H1 (cell line): ENCODE measurements around the gene PTGFR. TPM values are rescaled to one million over a fixed set of nuclear protein-coding genes. Genes with fewer than 3 reads are reported as not detected.

Source experiments
- CTCF ChIA-PET: fragments of 300-600 bp; sonication (Branson Sonifier 250); formaldehyde crosslinking; loops from one replicate; lab custom pipeline; 2021; ENCODE audit not compliant: partially characterized antibody; lab: Charles Lee
- POLR2A ChIA-PET: fragments of 300-600 bp; sonication (Branson Sonifier 250); formaldehyde crosslinking; loops from one replicate; lab custom pipeline; 2021; ENCODE audit warnings: inconsistent platforms; ENCODE audit not compliant: partially characterized antibody; lab: Charles Lee
- DNase-seq, 2 experiments: peaks; one replicate each; pipeline versions ENCODE4 v3.0.0 to v3.0.0-alpha.2; 2010 to 2022; ENCODE audit warnings: low spot score in 2 of 2, low read depth in 1 of 2, mixed read lengths in 1 of 2
- FAIRE-seq: peaks from 2 replicates; lab custom pipeline; 2011; peaks lifted over from hg19 to GRCh38; lab: Jason Lieb, UNC
- H2AFZ ChIP-seq: 2 replicates; pipeline ENCODE4 v1.8.1; 2012; ENCODE audit warnings: low read length, inconsistent platforms
- H2AK5ac ChIP-seq: 2 replicates; pipeline ENCODE4 v1.6.1; 2013; ENCODE audit warnings: low read depth, low read length
- H2BK120ac ChIP-seq: replicated peaks from 2 replicates; pipeline ENCODE3; 2013; ENCODE audit warnings: low read depth, low read length, inconsistent platforms
- H2BK12ac ChIP-seq: 2 replicates; pipeline ENCODE4 v1.6.1; 2013; ENCODE audit warnings: low read depth, low read length
- H2BK15ac ChIP-seq: 2 replicates; pipeline ENCODE4 v1.6.1; 2013; ENCODE audit warnings: low read length
- H2BK20ac ChIP-seq: 2 replicates; pipeline ENCODE4 v1.6.1; 2013; ENCODE audit warnings: low read length
- H2BK5ac ChIP-seq: 2 replicates; pipeline ENCODE4 v1.6.1; 2013; ENCODE audit warnings: low read depth, low read length
- H3K14ac ChIP-seq: 2 replicates; pipeline ENCODE4 v1.6.1; 2013; ENCODE audit warnings: inconsistent platforms; ENCODE audit not compliant: insufficient read length
- H3K18ac ChIP-seq: 2 replicates; pipeline ENCODE4 v1.6.1; 2013; ENCODE audit warnings: low read length; ENCODE audit errors: extremely low read depth
- H3K23ac ChIP-seq: 2 replicates; pipeline ENCODE4 v1.6.1; 2013; ENCODE audit warnings: inconsistent platforms; ENCODE audit not compliant: insufficient read length
- H3K23me2 ChIP-seq: 2 replicates; pipeline ENCODE4 v1.6.1; 2013; ENCODE audit warnings: low read depth, low read length
- H3K27ac ChIP-seq: 2 replicates; pipeline ENCODE4 v1.6.1; 2011; ENCODE audit warnings: low read depth, low read length, inconsistent platforms
- H3K27me3 ChIP-seq, 4 experiments: replicated peaks in 1 of 4; 1 replicate in 1 of 4; 2 replicates in 3 of 4; pipeline versions ENCODE4 v1.6.1 to v1.8.1; 2011 to 2013; ENCODE audit warnings: low read length in 3 of 4, mild to moderate bottlenecking in 3 of 4, inconsistent platforms in 2 of 4, mixed read lengths in 2 of 4, moderate library complexity in 1 of 4; ENCODE audit not compliant: control insufficient read depth in 3 of 4, insufficient read depth in 3 of 4; ENCODE audit errors: extremely low read depth in 1 of 4
- H3K36me3 ChIP-seq, 4 experiments: 2 replicates each; pipeline versions ENCODE4 v1.6.1 to v1.8.1; 2011 to 2013; ENCODE audit warnings: mild to moderate bottlenecking in 4 of 4, low read length in 3 of 4, moderate library complexity in 2 of 4, control low read depth in 1 of 4, inconsistent platforms in 1 of 4; ENCODE audit not compliant: insufficient read depth in 4 of 4, control insufficient read depth in 2 of 4
- H3K4ac ChIP-seq: replicated peaks from 2 replicates; pipeline ENCODE3; 2013; ENCODE audit warnings: low read length, low read depth, mixed read lengths, inconsistent platforms; ENCODE audit not compliant: insufficient read length
- H3K4me1 ChIP-seq, 4 experiments: replicated peaks in 1 of 4; 1 replicate in 1 of 4; 2 replicates in 3 of 4; pipeline versions ENCODE4 v1.6.1 to v1.8.1; 2011 to 2013; ENCODE audit warnings: low read length in 3 of 4, inconsistent platforms in 2 of 4, mixed read lengths in 1 of 4; ENCODE audit not compliant: insufficient read depth in 4 of 4, control insufficient read depth in 3 of 4
- H3K4me2 ChIP-seq, 2 experiments: 2 replicates each; pipeline versions ENCODE4 v1.6.1 to v1.8.1; 2011 to 2013; ENCODE audit warnings: low read depth in 2 of 2, low read length in 2 of 2, control low read depth in 1 of 2, inconsistent platforms in 1 of 2, mild to moderate bottlenecking in 1 of 2; ENCODE audit not compliant: insufficient read depth in 1 of 2
- H3K4me3 ChIP-seq, 4 experiments: fragments of 200-600, 300-600 bp in 1 of 4; sonication (generic), shearing (Covaris generic), sonication (Bioruptor Twin) in 1 of 4; 2 replicates each; pipeline versions ENCODE4 v1.5.1 to v1.8.1; 2011 to 2016; ENCODE audit warnings: low read length in 4 of 4, low read depth in 3 of 4, control low read depth in 2 of 4, inconsistent platforms in 2 of 4, mild to moderate bottlenecking in 2 of 4, mixed read lengths in 1 of 4, moderate library complexity in 1 of 4; ENCODE audit not compliant: insufficient read depth in 2 of 4; ENCODE audit errors: extremely low read depth in 1 of 4
- H3K56ac ChIP-seq: replicated peaks from 2 replicates; pipeline ENCODE3; 2013; ENCODE audit warnings: low read depth, mild to moderate bottlenecking, mixed read lengths, low read length, inconsistent platforms; ENCODE audit not compliant: insufficient read length
- H3K79me1 ChIP-seq: 2 replicates; pipeline ENCODE4 v1.6.1; 2013; ENCODE audit warnings: low read depth, low read length, control low read depth
- H3K79me2 ChIP-seq, 2 experiments: 2 replicates each; pipeline versions ENCODE4 v1.6.1 to v1.8.1; 2012 to 2013; ENCODE audit warnings: low read length in 2 of 2, mild to moderate bottlenecking in 2 of 2, inconsistent platforms in 1 of 2; ENCODE audit not compliant: insufficient read depth in 2 of 2, control insufficient read depth in 1 of 2
- H3K9ac ChIP-seq, 4 experiments: replicated peaks in 1 of 4; 1 replicate in 1 of 4; 2 replicates in 3 of 4; pipeline versions ENCODE4 v1.6.1 to v1.8.1; 2011 to 2013; ENCODE audit warnings: low read depth in 3 of 4, low read length in 3 of 4, control low read depth in 2 of 4, mild to moderate bottlenecking in 2 of 4, moderate library complexity in 2 of 4, inconsistent platforms in 1 of 4; ENCODE audit errors: extremely low read depth in 1 of 4
- H3K9me3 ChIP-seq, 2 experiments: 2 replicates each; pipeline versions ENCODE4 v1.6.1 to v1.8.1; 2012 to 2013; ENCODE audit warnings: mild to moderate bottlenecking in 2 of 2, moderate library complexity in 2 of 2, control low read depth in 1 of 2, inconsistent platforms in 1 of 2, low read depth in 1 of 2, low read length in 1 of 2, mixed read lengths in 1 of 2; ENCODE audit not compliant: insufficient read depth in 2 of 2
- H4K20me1 ChIP-seq, 2 experiments: replicated peaks in 1 of 2; 2 replicates each; pipeline versions ENCODE3 to v1.8.1; 2011 to 2013; ENCODE audit warnings: inconsistent platforms in 2 of 2, low read length in 2 of 2, mild to moderate bottlenecking in 1 of 2; ENCODE audit not compliant: insufficient read depth in 2 of 2, control insufficient read depth in 1 of 2
- H4K5ac ChIP-seq: 2 replicates; pipeline ENCODE4 v1.6.1; 2013; ENCODE audit warnings: low read length, low read depth, mixed read lengths, inconsistent platforms; ENCODE audit not compliant: insufficient read length
- H4K8ac ChIP-seq: 2 replicates; pipeline ENCODE4 v1.8.0; 2013; ENCODE audit warnings: mild to moderate bottlenecking, moderate library complexity, low read length, inconsistent platforms; ENCODE audit not compliant: insufficient read depth; ENCODE audit errors: extremely low read depth
- H4K91ac ChIP-seq: replicated peaks from 2 replicates; pipeline ENCODE3; 2013; ENCODE audit warnings: low read length, mixed read lengths, inconsistent platforms; ENCODE audit not compliant: insufficient read length
- CBX5 ChIP-seq: fragments of 300-800, 300-1000 bp; sonication (generic); IDR thresholded peaks from 2 replicates; pipeline ENCODE4 v1.7.1; 2016; ENCODE audit warnings: antibody characterized with exemption, low read length, low read depth
- PHF8 ChIP-seq: fragments of 200-600 bp; sonication (generic); conservative IDR thresholded peaks from 2 replicates; pipeline ENCODE4 v1.7.1; 2012; ENCODE audit warnings: low read depth, mild to moderate bottlenecking, inconsistent platforms, low read length, moderate library complexity
- WGBS, 2 experiments: shearing (Covaris generic) in 1 of 2; methylation state at CpG; one replicate each; pipeline versions ENCODE4 v1.1.6 to v1.1.7; 2013 to 2015; ENCODE audit warnings: low lambda C conversion rate in 2 of 2, mixed read lengths in 2 of 2, inconsistent platforms in 1 of 2, low coverage in 1 of 2, missing lambda C conversion rate in 1 of 2; ENCODE audit not compliant: insufficient replicate concordance in 2 of 2, insufficient coverage in 1 of 2, insufficient read length in 1 of 2; ENCODE audit errors: extremely low coverage in 1 of 2, missing lambda C conversion rate in 1 of 2; 5-methylcytosine and 5-hydroxymethylcytosine counted together
- polyA plus RNA-seq, 7 experiments: library from polyadenylated mRNA; depleted of rRNA in 3 of 7; stranded (reverse) in 5 of 7; unstranded in 2 of 7; fragments of >200 nt in 5 of 7; fragments of 200-250 nt in 2 of 7; gene quantifications; 1 replicate in 5 of 7; 2 replicates in 1 of 7; 4 replicates in 1 of 7; pipeline versions ENCODE4 v1.2.1 to v1.2.3, GENCODE V29; 2011 to 2013; ENCODE audit warnings: missing spikeins in 2 of 7, mixed read lengths in 2 of 7
- total RNA-seq: library from RNA; stranded (reverse); fragmentation: NEBNext Ultra II Directional; extraction: Animal tissue kit (Norgen Biotek cat#: 25700); gene quantifications from 2 replicates; pipeline ENCODE4 v1.2.1, GENCODE V29; 2021

The PTGFR gene
- total and polyA plus RNA-seq, 2 of the 8 experiments (the other 6 are each of a cell fraction or from before 2014, with no cell fraction given) = 0.02 TPM; not detected in 1

DNA sequence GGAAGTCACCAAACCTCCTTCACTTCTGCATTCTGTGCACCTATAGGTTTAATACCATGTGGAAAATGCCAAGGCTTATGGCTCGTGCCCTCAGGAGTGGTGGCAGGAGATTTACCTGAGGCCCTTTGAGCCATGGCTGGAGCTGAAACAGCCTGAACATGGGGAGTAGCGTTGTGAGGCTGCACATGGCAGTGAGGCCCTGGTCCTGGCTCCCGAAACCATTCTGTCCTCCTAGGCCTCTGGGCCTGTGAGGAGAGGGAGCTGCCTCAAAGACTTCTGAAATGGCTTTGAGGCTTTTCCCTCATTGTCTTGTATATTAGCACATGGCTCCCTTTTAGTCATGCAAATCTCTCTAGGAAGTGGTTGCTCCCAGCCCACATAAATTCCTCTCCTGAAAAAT, 20.6 kb downstream of the PTGFR start:
- Histone ChIP-seq H3K4me2 (no peak overlapping the region), H4K8ac (no peak overlapping the region), H3K79me1 (no peaks in the 10 kb centered on the region), H2AK5ac (no peak overlapping the region), H3K23me2 (no peaks in the 10 kb centered on the region), H2AFZ (no peak overlapping the region), H4K20me1 (no peaks in the 10 kb centered on the region), H3K9me3 (peaks cover 30 to 36% of the 10 kb centered on the region in 2 experiments), H3K36me3 (no peaks in the 10 kb centered on the region), H2BK5ac (no peak overlapping the region), H3K79me2 (no peaks in the 10 kb centered on the region), H3K23ac (no peak overlapping the region), H3K27me3 (no peaks in the 10 kb centered on the region), H3K18ac (no peak overlapping the region), H3K27ac (no peak overlapping the region), H4K5ac (no peak overlapping the region)
- FAIRE-seq (no peak), DNase-seq (peak in 1 of 2 experiments; percentile 53)
- CTCF ChIA-PET = no interaction called here
- WGBS, 2 experiments = 84% methylated on average over 3 of the region's 3 CpGs; no CpG with 5 or more reads in 1 of the 2 experiments
- TF ChIP-seq PHF8 (no peak), CBX5 (peak; percentile 81; the same call in 1 of the 2 replicates)
- TF ChIP-seq, all 59 proteins: peak for 1
- POLR2A ChIA-PET = no interaction called here
- Histone ChIP-seq H2BK15ac (no peak overlapping the region), H3K4me1 (no peaks in the 10 kb centered on the region), H3K9ac (no peak overlapping the region), H2BK120ac (no peak overlapping the region), H3K4ac (no peak overlapping the region), H3K4me3 (no peak overlapping the region), H2BK20ac (no peak overlapping the region), H2BK12ac (no peak overlapping the region), H3K56ac (no peak overlapping the region), H3K14ac (no peak overlapping the region), H4K91ac (no peak overlapping the region)
